Liver (tissue), 9 donors: ENCODE results near the gene FBXL4. TPM values are rescaled to one million over a fixed set of nuclear protein-coding genes. Genes with fewer than 3 reads are reported as not detected.

Experiments
- DNase-seq: peaks from one replicate; pipeline ENCODE4 v3.0.0-alpha.2; 2017; ENCODE audit warnings: low spot score
- H3K27ac ChIP-seq, 2 donors: one replicate each; pipeline ENCODE4 v1.7.0; 2013; ENCODE audit warnings: inconsistent platforms in 2 of 2, low read length in 2 of 2, control low read depth in 1 of 2, low read depth in 1 of 2, mild to moderate bottlenecking in 1 of 2
- H3K27me3 ChIP-seq, 4 donors: one replicate each; pipeline versions ENCODE4 v1.6.1 to v1.7.0; 2013; ENCODE audit warnings: low read length in 3 of 4, inconsistent platforms in 1 of 4, mild to moderate bottlenecking in 1 of 4, moderate library complexity in 1 of 4; ENCODE audit not compliant: control insufficient read depth in 4 of 4, insufficient read depth in 4 of 4
- H3K36me3 ChIP-seq, 4 donors: one replicate each; pipeline versions ENCODE4 v1.6.1 to v1.7.0; 2013; ENCODE audit warnings: low read length in 3 of 4, mild to moderate bottlenecking in 3 of 4, low read depth in 1 of 4, moderate library complexity in 1 of 4; ENCODE audit not compliant: control insufficient read depth in 4 of 4, insufficient read depth in 3 of 4
- H3K4me1 ChIP-seq, 4 donors: one replicate each; pipeline versions ENCODE4 v1.6.1 to v1.7.0; 2013; ENCODE audit warnings: low read length in 3 of 4, mild to moderate bottlenecking in 3 of 4, moderate library complexity in 1 of 4; ENCODE audit not compliant: control insufficient read depth in 4 of 4, insufficient read depth in 4 of 4
- H3K4me3 ChIP-seq, 3 donors: one replicate each; pipeline versions ENCODE4 v1.6.1 to v1.7.0; 2013; ENCODE audit warnings: low read length in 3 of 3, control low read depth in 1 of 3, low read depth in 1 of 3, mild to moderate bottlenecking in 1 of 3
- H3K9ac ChIP-seq, 2 donors: one replicate each; pipeline ENCODE4 v1.7.0; 2013; ENCODE audit warnings: low read length in 2 of 2, mild to moderate bottlenecking in 2 of 2, moderate library complexity in 2 of 2, control low read depth in 1 of 2, low read depth in 1 of 2
- H3K9me3 ChIP-seq, 4 donors: one replicate each; pipeline versions ENCODE4 v1.6.1 to v1.7.0; 2013; ENCODE audit warnings: low read length in 3 of 4; ENCODE audit not compliant: control insufficient read depth in 4 of 4
- EGR1 ChIP-seq, 2 donors: IDR thresholded peaks; 2 replicates each; pipeline ENCODE4 v1.6.1; 2016 to 2018; ENCODE audit warnings: antibody characterized with exemption in 2 of 2, low read depth in 2 of 2
- FOXA2 ChIP-seq: IDR thresholded peaks from 2 replicates; pipeline ENCODE4 v1.6.1; 2016; ENCODE audit warnings: antibody characterized with exemption
- HNF4G ChIP-seq: IDR thresholded peaks from 2 replicates; pipeline ENCODE4 v1.6.1; 2016; ENCODE audit warnings: antibody characterized with exemption
- JUND ChIP-seq, 2 donors: IDR thresholded peaks; 2 replicates each; pipeline ENCODE4 v1.6.1; 2016; ENCODE audit warnings: antibody characterized with exemption in 2 of 2
- REST ChIP-seq: IDR thresholded peaks from 2 replicates; pipeline ENCODE4 v1.6.1; 2016; ENCODE audit warnings: antibody characterized with exemption, mild to moderate bottlenecking
- RXRA ChIP-seq, 2 donors: IDR thresholded peaks; 2 replicates each; pipeline ENCODE4 v1.6.1; 2017 to 2018; ENCODE audit warnings: antibody characterized with exemption in 2 of 2, mild to moderate bottlenecking in 1 of 2
- TAF1 ChIP-seq: conservative IDR thresholded peaks from 2 replicates; pipeline ENCODE4 v1.6.1; 2016; ENCODE audit warnings: antibody characterized with exemption, mild to moderate bottlenecking
- WGBS: extraction: QIAGEN DNeasy Blood & Tissue Kit; methylation state at CpG from one replicate; pipeline ENCODE4 v1.1.7; 2013; 5-methylcytosine and 5-hydroxymethylcytosine counted together
- polyA plus RNA-seq, 2 donors: library from polyadenylated mRNA; stranded (reverse) in 1 of 2; unstranded in 1 of 2; fragments of 200-250 nt in 1 of 2; fragments of >200 nt in 1 of 2; fragmentation: Nextera tagmentation in 1 of 2; extraction: Ambion mirVana in 1 of 2; gene quantifications; one replicate each; pipeline versions ENCODE4 v1.2.1 to v1.2.3, GENCODE V29; 2013 to 2015
- total RNA-seq, 2 donors: library from RNA; depleted of rRNA; stranded (reverse); fragments of >200 nt; gene quantifications; one replicate each; pipeline ENCODE4 v1.2.3, GENCODE V29; 2014
- TF ChIP-seq, protein P1 (sequence below): fragments of 150-350 bp; IDR thresholded peaks from 2 replicates; pipeline ENCODE4 v1.5.1; 2017; ENCODE audit warnings: improper control_type of control experiment, low read depth, low read length; ENCODE audit not compliant: missing input control
- TF ChIP-seq, protein P2 (sequence below): IDR thresholded peaks from 2 replicates; pipeline ENCODE4 v1.6.1; 2016; ENCODE audit warnings: antibody characterized with exemption
- donor health status: healthy.
- donor health status: healthy.
- donor health status: healthy.
- donor health status: healthy.
- donor health status: healthy.

The FBXL4 gene
- total and polyA plus RNA-seq, 4 donors, result 4.1 to 18.8 (median 14.0) TPM

GRCh38 chr6:98941319-98941718, 6.4 kb downstream of the FBXL4 start:
- 35% methylated on average over 2 of the region's 2 CpGs for WGBS
- H3K9ac ChIP-seq, result no peak overlapping the region
- DNase-seq, result no peak
- TF ChIP-seq, protein P1, sequence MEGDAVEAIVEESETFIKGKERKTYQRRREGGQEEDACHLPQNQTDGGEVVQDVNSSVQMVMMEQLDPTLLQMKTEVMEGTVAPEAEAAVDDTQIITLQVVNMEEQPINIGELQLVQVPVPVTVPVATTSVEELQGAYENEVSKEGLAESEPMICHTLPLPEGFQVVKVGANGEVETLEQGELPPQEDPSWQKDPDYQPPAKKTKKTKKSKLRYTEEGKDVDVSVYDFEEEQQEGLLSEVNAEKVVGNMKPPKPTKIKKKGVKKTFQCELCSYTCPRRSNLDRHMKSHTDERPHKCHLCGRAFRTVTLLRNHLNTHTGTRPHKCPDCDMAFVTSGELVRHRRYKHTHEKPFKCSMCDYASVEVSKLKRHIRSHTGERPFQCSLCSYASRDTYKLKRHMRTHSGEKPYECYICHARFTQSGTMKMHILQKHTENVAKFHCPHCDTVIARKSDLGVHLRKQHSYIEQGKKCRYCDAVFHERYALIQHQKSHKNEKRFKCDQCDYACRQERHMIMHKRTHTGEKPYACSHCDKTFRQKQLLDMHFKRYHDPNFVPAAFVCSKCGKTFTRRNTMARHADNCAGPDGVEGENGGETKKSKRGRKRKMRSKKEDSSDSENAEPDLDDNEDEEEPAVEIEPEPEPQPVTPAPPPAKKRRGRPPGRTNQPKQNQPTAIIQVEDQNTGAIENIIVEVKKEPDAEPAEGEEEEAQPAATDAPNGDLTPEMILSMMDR, result no peak
- TF ChIP-seq FOXA2, result no peak
- no peaks in the 10 kb centered on the region for H3K27me3 ChIP-seq
- peaks cover 0 to 11% (median 3%) of the 10 kb centered on the region in 4 donors for H3K9me3 ChIP-seq
- H3K4me1 ChIP-seq, result peaks cover 5 to 39% (median 25%) of the 10 kb centered on the region in 4 donors
- H3K36me3 ChIP-seq, result peaks cover 0 to 3% (median 0%) of the 10 kb centered on the region in 4 donors
- H3K4me3 ChIP-seq, result no peak overlapping the region
- H3K27ac ChIP-seq, result peak overlapping the region in 1 of 2 donors; percentile 10

- H3K27ac ChIP-seq, result no peak overlapping the region
These were observed 10.4 kb downstream of the FBXL4 start for GRCh38 chr6:98937351-98937750.

More at GRCh38 chr6:98937351-98937750, 10.4 kb downstream of the FBXL4 start:
- 92% methylated on average over 3 of the region's 3 CpGs for WGBS
- Histone ChIP-seq H3K36me3 (peaks cover 0 to 3% (median 0%) of the 10 kb centered on the region in 4 donors), H3K9me3 (peaks cover 0 to 11% (median 3%) of the 10 kb centered on the region in 4 donors), H3K4me1 (peaks cover 0 to 10% (median 4%) of the 10 kb centered on the region in 4 donors), H3K9ac (no peak overlapping the region), H3K27me3 (no peaks in the 10 kb centered on the region), H3K4me3 (no peak overlapping the region)
- TF ChIP-seq FOXA2, result no peak
- TF ChIP-seq, protein P2, sequence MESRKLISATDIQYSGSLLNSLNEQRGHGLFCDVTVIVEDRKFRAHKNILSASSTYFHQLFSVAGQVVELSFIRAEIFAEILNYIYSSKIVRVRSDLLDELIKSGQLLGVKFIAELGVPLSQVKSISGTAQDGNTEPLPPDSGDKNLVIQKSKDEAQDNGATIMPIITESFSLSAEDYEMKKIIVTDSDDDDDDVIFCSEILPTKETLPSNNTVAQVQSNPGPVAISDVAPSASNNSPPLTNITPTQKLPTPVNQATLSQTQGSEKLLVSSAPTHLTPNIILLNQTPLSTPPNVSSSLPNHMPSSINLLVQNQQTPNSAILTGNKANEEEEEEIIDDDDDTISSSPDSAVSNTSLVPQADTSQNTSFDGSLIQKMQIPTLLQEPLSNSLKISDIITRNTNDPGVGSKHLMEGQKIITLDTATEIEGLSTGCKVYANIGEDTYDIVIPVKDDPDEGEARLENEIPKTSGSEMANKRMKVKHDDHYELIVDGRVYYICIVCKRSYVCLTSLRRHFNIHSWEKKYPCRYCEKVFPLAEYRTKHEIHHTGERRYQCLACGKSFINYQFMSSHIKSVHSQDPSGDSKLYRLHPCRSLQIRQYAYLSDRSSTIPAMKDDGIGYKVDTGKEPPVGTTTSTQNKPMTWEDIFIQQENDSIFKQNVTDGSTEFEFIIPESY, result no peak
- no peak for TF ChIP-seq REST
- TF ChIP-seq RXRA (IDR thresholded peaks at IDR 0.05), result no peak
- no peak for TF ChIP-seq EGR1 (IDR thresholded peaks at IDR 0.05; ENCODE audit: low read depth in 2 of 2)
- no peak for TF ChIP-seq TAF1
- TF ChIP-seq HNF4G, result no peak
- TF ChIP-seq JUND (IDR thresholded peaks at IDR 0.05), result no peak
- DNase-seq, result no peak
